COLO668 (cell line): ENCODE data around the gene LILRA6.
A peak's percentile ranks its signal among the peaks of the same experiment; 100 is the strongest.

Source experiments
- DNase-seq: peaks from one replicate; lab custom pipeline; 2025; ENCODE audit not compliant: unreplicated experiment; lab: John Stamatoyannopoulos, UW

Gene LILRA6

DNA sequence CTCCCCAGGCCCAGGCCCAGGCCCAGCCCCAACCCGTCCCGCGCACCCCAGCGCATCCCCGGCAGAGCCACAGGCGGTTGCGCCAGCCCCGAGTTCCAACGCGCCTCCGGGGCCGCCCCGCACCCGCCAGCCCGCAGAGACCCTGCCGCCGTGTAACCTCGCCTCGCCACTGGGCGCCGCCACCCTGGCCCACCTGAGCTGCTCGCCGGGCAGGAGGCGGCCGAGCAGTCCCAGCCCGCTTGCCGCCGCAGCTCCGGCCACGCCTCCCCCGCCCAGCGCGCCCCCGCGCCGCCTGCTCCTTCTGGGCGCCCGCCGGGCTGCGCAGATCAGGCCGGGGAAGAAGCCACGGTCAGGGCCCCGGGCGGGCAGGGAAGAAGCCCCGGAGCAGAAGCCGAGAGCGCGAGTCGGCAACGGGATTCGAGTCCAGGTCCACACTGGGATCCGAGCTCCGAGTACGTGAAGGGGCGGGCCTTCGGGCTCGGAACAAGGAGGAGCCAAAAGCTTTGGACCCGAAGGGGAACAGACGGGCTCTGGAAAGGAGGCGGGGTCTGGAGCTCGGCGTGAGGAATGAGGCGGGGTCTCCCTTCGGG, 53.4 kb downstream of the LILRA6 start, which contains the start of gene MBOAT7:
MBOAT7 (minus strand) TSS at position 436 of the 590 bp plus-strand sequence. CDS start 1,072 bp downstream, outside the sequence.
- peak; percentile 91 for DNase-seq

DNA sequence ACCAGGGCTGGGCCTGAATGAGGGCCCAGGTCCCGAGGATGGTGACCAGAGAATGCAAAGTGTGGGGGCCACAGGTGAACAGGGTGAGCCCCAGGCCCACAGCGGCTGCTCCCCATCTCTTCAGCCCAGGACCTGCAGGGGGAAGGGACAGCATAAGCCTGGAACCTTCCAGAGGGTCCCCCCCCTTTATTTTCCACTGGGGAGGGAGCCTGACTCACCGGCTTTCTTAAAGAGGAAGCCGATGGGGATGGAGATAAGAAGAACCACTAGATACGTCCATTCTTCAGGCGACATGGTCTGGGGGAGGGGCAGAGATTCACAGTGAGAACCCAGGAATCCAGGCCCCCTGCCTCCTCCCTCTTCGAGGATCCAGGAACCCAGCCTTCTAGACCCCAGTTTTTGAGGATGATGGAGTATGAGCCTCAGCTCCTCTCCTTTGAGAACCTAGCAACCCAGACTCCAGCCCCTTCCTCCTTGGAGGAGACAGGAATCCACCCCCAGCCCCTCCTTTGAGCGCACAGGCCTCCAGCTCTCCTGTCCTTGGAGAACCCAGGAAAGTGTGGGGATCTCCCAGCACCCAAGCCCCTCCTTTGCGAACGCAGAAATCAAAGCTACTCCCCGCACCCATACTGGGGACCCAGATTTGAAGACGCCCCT, 54.2 kb downstream of the LILRA6 start:
- no peak for DNase-seq

DNA sequence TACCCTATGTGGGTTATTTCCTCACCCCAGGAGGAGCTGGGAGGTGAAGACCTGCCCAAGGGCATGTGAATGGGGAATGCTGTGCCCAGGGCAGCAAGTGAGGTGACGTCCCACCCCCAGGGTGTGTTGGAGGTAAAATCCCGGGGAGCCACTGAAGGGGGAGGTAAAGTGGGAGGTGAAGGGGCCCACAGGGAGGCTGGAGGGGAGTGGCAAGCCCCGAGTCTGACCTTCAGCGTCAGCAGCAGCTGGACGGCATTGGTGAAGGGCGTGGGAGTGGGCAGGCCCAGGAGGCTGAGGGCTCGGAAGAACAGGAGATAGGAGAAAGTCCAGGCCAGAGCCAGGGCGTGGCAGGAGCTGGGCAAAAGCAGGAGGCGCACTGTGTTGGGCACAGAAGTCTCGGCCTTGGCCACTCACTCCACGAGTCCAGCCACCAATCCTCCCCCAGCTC, 55.6 kb downstream of the LILRA6 start:
- DNase-seq = no peak
